ENCODE measurements around the gene OTOA. TPM values are rescaled to one million over a fixed set of nuclear protein-coding genes. Genes with fewer than 3 reads are reported as not detected.
"Not testable (repeated sequence)": the region's sequence is repeated elsewhere in the genome, so short reads cannot be mapped to it uniquely, and the experiment has no call there.

Gene OTOA
- total RNA-seq, 4 donors from 2014 or later: 0.11 to 0.33 TPM; not detected in 2

- Histone ChIP-seq H3K4me1 (no peaks in the 10 kb centered on the region), H3K4me3 (no peak overlapping the region), H3K9me3 (peaks cover 0 to 9% (median 6%) of the 10 kb centered on the region in 4 donors), H3K27ac (replicated peaks in 1 of 4) (no peak overlapping the region), H3K36me3 (no peaks in the 10 kb centered on the region), H3K27me3 (peaks cover 0 to 20% (median 0%) of the 10 kb centered on the region in 4 donors)
- intact Hi-C loops (cut with DNase I): no loop called here
- DNase-seq (ENCODE audit: extremely low spot score): no peak
- WGBS: 50% methylated on average over 7 of the region's 14 CpGs
- TF ChIP-seq CTCF (IDR thresholded peaks at IDR 0.05): no peak
- no peak for TF ChIP-seq EP300 (IDR thresholded peaks at IDR 0.05)
These were observed 21.3 kb downstream of the OTOA start for GRCh38 chr16:21685034-21685455.

GRCh38 chr16:21689107-21689506 is 25.3 kb downstream of the OTOA start:
- Histone ChIP-seq H3K9me3 (peaks cover 0 to 9% (median 6%) of the 10 kb centered on the region in 4 donors), H3K27me3 (peaks cover 0 to 8% (median 0%) of the 10 kb centered on the region in 4 donors), H3K4me1 (no peaks in the 10 kb centered on the region), H3K27ac (replicated peaks in 1 of 4) (no peak overlapping the region), H3K4me3 (no peak overlapping the region), H3K36me3 (no peaks in the 10 kb centered on the region)
- no peak for DNase-seq (ENCODE audit: extremely low spot score)
- TF ChIP-seq EP300 (IDR thresholded peaks at IDR 0.05) (no peak), CTCF (IDR thresholded peaks at IDR 0.05) (no peak), POLR2A (IDR thresholded peaks at IDR 0.05; ENCODE audit: low read depth) (no peak), POLR2AphosphoS5 (IDR thresholded peaks at IDR 0.05) (no peak)
- intact Hi-C loops (cut with DNase I): no loop called here
- 77% methylated on average over 4 of the region's 4 CpGs for WGBS

- H3K4me1 ChIP-seq; DNase-seq (ENCODE audit: extremely low spot score); H3K36me3 ChIP-seq; H3K4me3 ChIP-seq; H3K9me3 ChIP-seq; intact Hi-C loops (cut with DNase I); H3K27me3 ChIP-seq; H3K27ac ChIP-seq (replicated peaks in 1 of 4): not testable (repeated sequence)
- 71% methylated on average over 4 of the region's 4 CpGs for WGBS
These were observed 27.2 kb downstream of the OTOA start for GRCh38 chr16:21690967-21691366.

- peaks cover 0 to 6% (median 3%) of the 10 kb centered on the region in 4 donors for H3K4me1 ChIP-seq
- no peaks in the 10 kb centered on the region for H3K9me3 ChIP-seq
- H3K27ac ChIP-seq (replicated peaks in 1 of 4): no peak overlapping the region
- H3K4me3 ChIP-seq: no peak overlapping the region
- 73% methylated on average over 4 of the region's 4 CpGs for WGBS
- DNase-seq (ENCODE audit: extremely low spot score): no peak
- TF ChIP-seq POLR2A (IDR thresholded peaks at IDR 0.05; ENCODE audit: low read depth): no peak
- TF ChIP-seq POLR2AphosphoS5 (IDR thresholded peaks at IDR 0.05): no peak
- no peak for TF ChIP-seq CTCF (IDR thresholded peaks at IDR 0.05)
- TF ChIP-seq EP300 (IDR thresholded peaks at IDR 0.05): no peak
- no peaks in the 10 kb centered on the region for H3K36me3 ChIP-seq
- H3K27me3 ChIP-seq: no peaks in the 10 kb centered on the region
- intact Hi-C loops (cut with DNase I): no loop called here
These were observed 30.8 kb downstream of the OTOA start for GRCh38 chr16:21694609-21695008.

- H3K36me3 ChIP-seq: no peaks in the 10 kb centered on the region
- no peaks in the 10 kb centered on the region for H3K27me3 ChIP-seq
- H3K9me3 ChIP-seq: no peaks in the 10 kb centered on the region
- no peak overlapping the region for H3K27ac ChIP-seq (replicated peaks in 1 of 4)
- TF ChIP-seq POLR2AphosphoS5 (IDR thresholded peaks at IDR 0.05): no peak
- no peak for TF ChIP-seq POLR2A (IDR thresholded peaks at IDR 0.05; ENCODE audit: low read depth)
- TF ChIP-seq EP300 (IDR thresholded peaks at IDR 0.05): no peak
- TF ChIP-seq CTCF (IDR thresholded peaks at IDR 0.05): no peak
- no peak for DNase-seq (ENCODE audit: extremely low spot score)
- no peak overlapping the region for H3K4me3 ChIP-seq
- intact Hi-C loops (cut with DNase I): no loop called here
- 91% methylated on average over 5 of the region's 5 CpGs for WGBS
- peaks cover 0 to 6% (median 3%) of the 10 kb centered on the region in 4 donors for H3K4me1 ChIP-seq
These were observed 33.3 kb downstream of the OTOA start for GRCh38 chr16:21697032-21697431.
